H1 (cell line): ENCODE results near the gene LRRC74B. TPM values are rescaled to one million over a fixed set of nuclear protein-coding genes. Genes with fewer than 3 reads are reported as not detected.

ENCODE experiments used
- ATF3 ChIP-seq: IDR thresholded peaks from 2 replicates; pipeline ENCODE4 v1.6.1; 2011; ENCODE audit warnings: low read depth, mild to moderate bottlenecking, low read length; ENCODE audit not compliant: insufficient read depth
- GTF2F1 ChIP-seq: IDR thresholded peaks from 2 replicates; pipeline ENCODE4 v1.6.1; 2012; ENCODE audit warnings: low read depth, low read length, improper control_type of control experiment, borderline replicate concordance
- JUND ChIP-seq: IDR thresholded peaks from 2 replicates; pipeline ENCODE4 v1.6.1; 2011; ENCODE audit warnings: mild to moderate bottlenecking, improper control_type of control experiment, low read length
- RAD21 ChIP-seq, 2 experiments: IDR thresholded peaks in 1 of 2; conservative IDR thresholded peaks in 1 of 2; 2 replicates each; pipeline ENCODE4 v1.6.1; 2011; ENCODE audit warnings: low read depth in 2 of 2, low read length in 2 of 2, improper control_type of control experiment in 1 of 2, inconsistent platforms in 1 of 2, mild to moderate bottlenecking in 1 of 2, moderate library complexity in 1 of 2
- SIN3A ChIP-seq, 2 experiments: IDR thresholded peaks in 1 of 2; conservative IDR thresholded peaks in 1 of 2; 2 replicates each; pipeline ENCODE4 v1.6.1; 2011 to 2012; ENCODE audit warnings: low read length in 2 of 2, improper control_type of control experiment in 1 of 2, low read depth in 1 of 2, mild to moderate bottlenecking in 1 of 2
- TCF12 ChIP-seq: IDR thresholded peaks from 2 replicates; pipeline ENCODE4 v1.6.1; 2011; ENCODE audit warnings: low read depth, mild to moderate bottlenecking, low read length
- polyA plus RNA-seq, 7 experiments: library from polyadenylated mRNA; depleted of rRNA in 3 of 7; stranded (reverse) in 5 of 7; unstranded in 2 of 7; fragments of >200 nt in 5 of 7; fragments of 200-250 nt in 2 of 7; gene quantifications; 1 replicate in 5 of 7; 2 replicates in 1 of 7; 4 replicates in 1 of 7; pipeline versions ENCODE4 v1.2.1 to v1.2.3, GENCODE V29; 2011 to 2013; ENCODE audit warnings: missing spikeins in 2 of 7, mixed read lengths in 2 of 7
- total RNA-seq: library from RNA; stranded (reverse); fragmentation: NEBNext Ultra II Directional; extraction: Animal tissue kit (Norgen Biotek cat#: 25700); gene quantifications from 2 replicates; pipeline ENCODE4 v1.2.1, GENCODE V29; 2021

LRRC74B gene
- total and polyA plus RNA-seq, 2 of the 8 experiments (the other 6 are each of a cell fraction or from before 2014, with no cell fraction given), result not detected

- no peak for TF ChIP-seq RAD21 (IDR thresholded peaks at IDR 0.05 in 1 of 2, conservative IDR thresholded peaks at IDR 0.05 in 1 of 2; ENCODE audit: low read depth in 2 of 2, low read length in 2 of 2)
- no peak for TF ChIP-seq SIN3A (conservative IDR thresholded peaks at IDR 0.05 in 1 of 2, IDR thresholded peaks at IDR 0.05 in 1 of 2; ENCODE audit: low read depth in 1 of 2, low read length in 2 of 2)
- no peak for TF ChIP-seq JUND
- no peak for TF ChIP-seq ATF3
- TF ChIP-seq TCF12, result no peak
- no peak for TF ChIP-seq GTF2F1
Observed at GRCh38 chr22:21018314-21018713, 27.4 kb upstream of the LRRC74B start (continued).
